GM21381 (cell line): ENCODE data around the gene CCBE1.

Experiments
- ATAC-seq: cut with Tn5 transposase; IDR thresholded peaks from one replicate; pipeline ENCODE4 v1.9.1; 2021; ENCODE audit warnings: mild to moderate bottlenecking, moderate library complexity; ENCODE audit not compliant: unreplicated experiment

CCBE1 gene

DNA sequence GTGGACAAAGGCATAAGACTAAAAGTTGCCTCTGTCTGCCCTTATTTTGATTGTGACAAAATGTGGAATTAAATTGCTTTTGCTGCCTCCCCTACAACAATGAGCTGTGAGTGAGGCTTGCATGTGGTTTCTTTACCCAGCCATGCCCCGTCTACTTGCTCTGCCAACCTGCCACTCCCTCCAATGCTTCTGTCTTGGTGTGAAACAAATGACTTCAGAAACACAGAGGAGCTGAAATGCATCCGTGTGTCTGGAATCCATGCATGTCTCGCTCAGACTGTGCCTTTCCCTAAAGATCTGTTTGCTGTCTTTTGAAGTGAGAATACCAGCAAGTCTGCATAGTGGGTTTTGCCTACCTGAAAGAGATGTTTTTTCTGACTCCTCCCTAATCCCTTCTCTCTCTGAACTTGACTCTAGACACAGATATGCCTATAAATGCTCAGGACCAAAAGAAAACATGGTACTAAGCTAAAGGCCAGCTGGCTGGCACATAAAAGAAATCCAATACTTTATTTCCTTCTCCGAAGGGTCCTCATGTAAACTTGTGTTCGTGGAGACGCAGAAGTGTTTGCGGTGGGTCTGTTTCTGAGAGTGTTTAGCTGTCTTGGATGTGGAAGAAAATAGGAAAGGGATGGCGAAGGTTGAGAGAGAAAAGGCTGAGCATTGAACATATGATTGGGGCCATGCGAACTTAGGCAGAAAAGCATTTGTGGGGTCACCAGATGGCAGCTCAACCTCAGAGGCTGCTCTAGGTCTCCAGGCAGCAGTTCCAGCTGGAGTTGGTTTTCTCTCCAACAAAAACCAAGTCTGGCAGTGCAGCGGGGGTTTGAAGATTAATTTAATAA is 120.5 kb downstream of the CCBE1 start:
- no peak for ATAC-seq

GRCh38 chr18:59575995-59576394 is 121.2 kb downstream of the CCBE1 start:
- ATAC-seq = no peak

DNA sequence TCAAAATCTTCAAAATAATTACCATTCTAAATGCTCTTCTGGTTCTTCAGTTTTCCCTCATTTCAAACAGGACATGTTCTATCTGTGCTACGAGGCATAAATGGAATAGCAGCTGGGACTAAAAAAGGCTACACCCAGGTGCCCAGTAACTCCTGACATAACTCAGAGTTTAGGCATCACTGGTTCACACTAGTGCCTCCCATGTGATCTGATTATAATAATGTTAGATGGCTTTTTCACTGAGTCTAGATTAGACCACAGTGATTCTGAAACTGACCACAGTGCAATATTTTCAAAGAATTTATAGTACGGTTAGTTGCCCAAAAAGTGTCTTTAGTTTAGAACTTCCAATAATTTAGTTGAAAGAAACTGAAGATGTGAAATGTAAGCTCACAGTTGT is 123.3 kb downstream of the CCBE1 start:
- no peak for ATAC-seq

DNA sequence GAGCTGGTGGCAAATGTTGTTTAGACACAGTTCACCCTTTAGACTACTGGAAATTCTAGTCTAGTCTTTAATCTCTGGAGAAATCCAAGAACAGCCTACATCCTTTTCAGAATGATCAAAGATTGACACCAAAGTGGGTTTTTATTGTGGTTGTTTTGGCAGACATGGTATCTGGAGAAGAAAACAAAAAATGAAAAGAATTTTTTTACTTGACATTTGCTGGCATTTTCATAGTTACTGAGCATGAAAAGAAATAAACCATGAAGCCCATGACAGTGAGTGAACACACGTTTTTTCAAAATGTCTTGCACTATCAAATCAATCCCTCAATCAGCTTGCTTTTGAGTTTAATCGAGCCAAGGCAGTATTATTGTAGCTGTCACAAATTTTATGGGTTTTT is 125.3 kb downstream of the CCBE1 start:
- ATAC-seq = no peak

- no peak for ATAC-seq
These were observed 126.4 kb downstream of the CCBE1 start for GRCh38 chr18:59570796-59571195.

- no peak for ATAC-seq
These were observed 127.0 kb downstream of the CCBE1 start for GRCh38 chr18:59570101-59570775.

DNA sequence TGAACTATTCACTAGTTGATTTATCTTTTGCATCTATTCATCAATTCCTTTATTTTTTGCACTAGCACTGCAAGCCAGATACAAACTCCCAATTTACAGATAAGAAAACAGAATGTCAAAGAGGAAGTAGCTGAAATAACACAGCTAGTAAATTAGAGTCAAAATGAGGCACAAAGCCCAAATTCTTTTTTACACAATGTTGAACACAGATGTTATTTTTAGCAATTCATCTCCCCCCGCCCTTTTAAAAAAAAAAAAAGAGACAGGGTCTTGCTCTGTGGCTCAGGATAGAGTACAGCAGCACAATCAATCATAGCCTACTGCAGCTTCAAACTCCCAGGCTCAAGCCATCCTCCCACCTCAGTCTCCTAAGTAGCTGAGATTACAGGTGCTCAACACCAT is 127.8 kb downstream of the CCBE1 start:
- ATAC-seq = no peak

GRCh38 chr18:59567431-59567830 is 129.8 kb downstream of the CCBE1 start:
- ATAC-seq = no peak

GRCh38 chr18:59566533-59566971 is 130.7 kb downstream of the CCBE1 start:
- ATAC-seq = no peak

DNA sequence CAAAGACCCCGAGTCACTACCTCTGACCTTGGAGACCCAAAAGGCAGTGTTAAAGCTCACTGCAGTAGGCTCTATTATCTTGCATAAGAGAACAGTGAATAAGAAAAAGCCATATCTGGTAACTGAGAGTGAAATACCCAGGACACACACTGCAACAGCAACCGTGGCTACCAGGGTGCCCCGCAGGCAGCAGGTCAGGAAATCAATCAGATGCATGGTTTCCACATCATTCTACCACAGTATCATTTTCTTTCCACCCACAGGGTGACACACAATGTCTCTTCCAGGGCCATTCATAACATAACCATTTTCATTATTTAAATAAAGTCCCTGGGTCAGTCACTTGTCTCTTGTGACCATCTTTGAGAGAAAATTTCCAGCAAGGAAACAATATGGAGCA is 131.3 kb downstream of the CCBE1 start:
- ATAC-seq = no peak

DNA sequence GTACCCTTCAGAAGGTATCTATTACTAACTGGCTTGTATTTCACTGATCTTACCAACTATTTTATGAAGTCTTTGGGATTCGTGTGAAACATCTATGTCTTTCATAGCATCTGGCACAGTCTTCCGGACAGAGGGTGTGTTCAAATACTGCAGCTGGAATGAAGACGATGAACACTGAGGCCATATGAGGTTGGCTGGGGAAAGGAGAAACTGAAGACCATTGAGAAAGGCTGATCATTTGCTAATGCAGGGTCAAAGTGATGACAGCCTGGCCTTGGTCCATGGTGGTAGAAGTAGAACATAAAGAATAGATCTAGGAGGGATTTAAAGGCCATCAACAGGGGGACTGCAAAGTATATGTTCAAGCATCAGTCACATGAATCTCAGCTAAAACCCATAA is 132.7 kb downstream of the CCBE1 start:
- ATAC-seq = no peak

GRCh38 chr18:59563176-59563785 is 133.9 kb downstream of the CCBE1 start:
- ATAC-seq = no peak

GRCh38 chr18:59562751-59563150 is 134.5 kb downstream of the CCBE1 start:
- no peak for ATAC-seq

GRCh38 chr18:59561612-59562011 is 135.6 kb downstream of the CCBE1 start:
- ATAC-seq = no peak

DNA sequence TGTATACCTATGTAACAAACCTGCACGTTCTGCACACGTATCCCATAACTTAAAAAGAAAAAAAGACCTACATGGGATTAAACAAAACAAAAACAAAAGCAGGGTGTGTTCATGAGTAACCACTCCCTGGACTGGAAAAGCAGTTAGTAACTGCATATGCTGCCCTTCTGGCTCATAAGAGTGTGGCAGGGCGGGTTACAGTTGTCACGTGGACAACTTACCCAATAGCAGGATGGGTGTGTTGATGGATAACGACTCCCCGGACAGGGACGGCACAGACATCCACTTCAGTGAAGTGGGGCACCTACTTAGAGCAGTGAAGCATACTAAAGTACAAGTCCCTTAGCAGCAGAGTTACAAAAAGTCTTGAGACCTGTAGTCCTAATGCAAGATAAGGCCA is 136.7 kb downstream of the CCBE1 start:
- no peak for ATAC-seq

DNA sequence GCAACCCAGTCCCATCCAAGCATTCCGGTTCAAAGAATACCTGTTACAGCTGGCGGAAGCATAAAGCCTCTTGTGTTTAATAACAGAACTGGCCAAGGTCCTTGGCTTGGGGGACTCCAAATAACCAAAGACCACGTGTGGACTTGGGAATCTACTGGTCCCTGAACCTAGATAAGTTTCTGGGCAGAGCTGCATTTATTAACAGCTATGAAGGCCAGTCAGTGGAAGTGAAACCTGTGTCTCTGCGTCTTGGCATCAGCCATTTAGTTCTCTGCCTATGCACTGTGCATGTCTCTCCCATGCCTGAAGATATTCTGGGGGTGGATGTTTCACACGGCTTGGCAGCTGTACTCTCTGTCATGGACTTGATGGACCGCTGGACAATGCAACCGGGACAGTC is 137.7 kb downstream of the CCBE1 start:
- no peak for ATAC-seq

GRCh38 chr18:59555995-59556659 is 141.1 kb downstream of the CCBE1 start:
- no peak for ATAC-seq

DNA sequence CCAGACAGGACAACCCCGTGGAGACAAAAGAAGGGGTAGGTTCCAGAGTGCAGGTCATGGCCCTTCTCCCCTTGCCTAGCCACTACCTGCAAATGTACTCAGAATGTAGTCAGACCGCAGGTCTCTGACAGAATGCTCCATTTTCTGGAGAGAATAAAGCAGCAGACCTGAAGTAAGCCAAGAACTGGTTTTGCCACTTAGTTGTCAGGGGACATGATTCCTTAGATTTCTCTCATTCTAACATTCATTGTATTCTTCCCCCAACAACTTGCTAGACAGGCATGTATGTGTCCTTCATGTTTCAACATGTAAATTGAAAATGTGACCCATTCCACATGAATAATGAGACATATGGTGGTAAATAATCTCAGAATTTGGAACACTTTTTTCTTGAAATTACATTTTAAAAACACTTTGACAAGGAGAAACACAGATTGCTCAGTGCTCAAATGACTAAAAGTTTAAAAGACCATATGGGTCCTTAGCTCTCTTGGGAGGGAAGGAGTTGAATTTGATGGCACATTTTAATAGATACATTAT is 142.4 kb downstream of the CCBE1 start:
- no peak for ATAC-seq

GRCh38 chr18:59553273-59553870 is 143.9 kb downstream of the CCBE1 start:
- ATAC-seq = no peak

GRCh38 chr18:59551902-59552635 is 145.2 kb downstream of the CCBE1 start:
- ATAC-seq = no peak
